Epidermal melanocyte (primary cell): ENCODE data around the gene CXCL11.
"Not testable (repeated sequence)": the region's sequence is repeated elsewhere in the genome, so short reads cannot be mapped to it uniquely, and the experiment has no call there.

Experiments used
- DNase-seq: peaks from one replicate; pipeline ENCODE4 v3.0.0; 2011; ENCODE audit warnings: low spot score; ENCODE audit not compliant: insufficient read length

Gene CXCL11

GRCh38 chr4:76035799-76036380 is at the start of gene CXCL11:
CXCL11 (minus strand) TSS chr4:76036070; CDS start chr4:76035987, 83 bp downstream.
- no peak for DNase-seq

- no peak for DNase-seq
Measured at GRCh38 chr4:76084542-76084941, 48.7 kb upstream of the CXCL11 start.

- DNase-seq: no peak
Measured at GRCh38 chr4:76083386-76083988, 47.6 kb upstream of the CXCL11 start.

GRCh38 chr4:76078033-76078613 is 42.3 kb upstream of the CXCL11 start:
- no peak for DNase-seq

- no peak for DNase-seq
Measured at GRCh38 chr4:76074993-76075600, 39.2 kb upstream of the CXCL11 start.

GRCh38 chr4:76074468-76074867 is 38.6 kb upstream of the CXCL11 start, which contains the start of gene ART3:
ART3 (plus strand) TSS chr4:76074709; CDS start chr4:76075890, 1,181 bp downstream.
- DNase-seq: no peak

GRCh38 chr4:76072760-76073159 is 36.9 kb upstream of the CXCL11 start:
- no peak for DNase-seq

- peak; percentile 85 for DNase-seq
Measured at GRCh38 chr4:76067652-76068286, 31.9 kb upstream of the CXCL11 start.

GRCh38 chr4:76066546-76066945 is 30.7 kb upstream of the CXCL11 start:
- DNase-seq: no peak

GRCh38 chr4:76061982-76062381 is 26.1 kb upstream of the CXCL11 start:
- no peak for DNase-seq

- no peak for DNase-seq
Measured at GRCh38 chr4:76061421-76061820, 25.6 kb upstream of the CXCL11 start.

GRCh38 chr4:76060506-76060905 is 24.6 kb upstream of the CXCL11 start:
- DNase-seq: no peak

GRCh38 chr4:76059750-76060149 is 23.9 kb upstream of the CXCL11 start:
- DNase-seq: no peak

GRCh38 chr4:76058888-76059426 is 23.1 kb upstream of the CXCL11 start:
- no peak for DNase-seq

- DNase-seq: no peak
Measured at GRCh38 chr4:76058302-76058701, 22.4 kb upstream of the CXCL11 start.

- DNase-seq: no peak
Measured at GRCh38 chr4:76055421-76055820, 19.6 kb upstream of the CXCL11 start.

GRCh38 chr4:76055016-76055415 is 19.1 kb upstream of the CXCL11 start:
- DNase-seq: no peak

GRCh38 chr4:76053730-76054129 is 17.9 kb upstream of the CXCL11 start:
- no peak for DNase-seq

- DNase-seq: not testable (repeated sequence)
Measured at GRCh38 chr4:76050560-76051050, 14.7 kb upstream of the CXCL11 start.

- DNase-seq: not testable (repeated sequence)
Measured at GRCh38 chr4:76049860-76050416, 14.1 kb upstream of the CXCL11 start.

- DNase-seq: not testable (repeated sequence)
Measured at GRCh38 chr4:76044686-76045085, 8.8 kb upstream of the CXCL11 start.
